ENCODE results near the gene TSPYL4. TPM values are rescaled to one million over a fixed set of nuclear protein-coding genes. Genes with fewer than 3 reads are reported as not detected.

TSPYL4 gene
- total RNA-seq, 1 donor from 2014 or later = 85.2 TPM

Other genes starting within 250 kb of the TSPYL4 start
- gene FRK, start 193.2 kb downstream of the TSPYL4 start, total RNA-seq = 0.41 TPM
- gene NT5DC1, start 153.2 kb downstream of the TSPYL4 start, total RNA-seq = 4.5 TPM
- gene COL10A1, start 127.9 kb downstream of the TSPYL4 start, total RNA-seq = not detected
- gene TSPYL1, start 25.9 kb upstream of the TSPYL4 start, total RNA-seq = 220 TPM
- 20.4 TPM for gene DSE, start 116.9 kb upstream of the TSPYL4 start, total RNA-seq
- gene CALHM6, start 207.3 kb upstream of the TSPYL4 start, total RNA-seq = 4.5 TPM